Ovary (tissue), 9 donors: ENCODE measurements around the gene B3GALNT2. TPM values are rescaled to one million over a fixed set of nuclear protein-coding genes. Genes with fewer than 3 reads are reported as not detected.

Source experiments
- DNase-seq, 5 donors: peaks; one replicate each; pipeline ENCODE4 v3.0.0-alpha.2; 2019 to 2020
- H3K27ac ChIP-seq, 2 donors: fragments of 200-600 bp; one replicate each; pipeline versions ENCODE4 v1.5.1 to v1.8.0; 2019 to 2022
- H3K27me3 ChIP-seq: fragments of 200-600 bp; one replicate; pipeline ENCODE4 v1.8.0; 2022
- H3K36me3 ChIP-seq: fragments of 200-600 bp; sonication (generic); one replicate; pipeline ENCODE4 v1.5.1; 2019
- H3K4me1 ChIP-seq: one replicate; pipeline ENCODE4 v1.8.1; 2013; ENCODE audit warnings: mild to moderate bottlenecking, moderate library complexity; ENCODE audit not compliant: insufficient read depth
- H3K4me3 ChIP-seq: fragments of 200-600 bp; sonication (generic); one replicate; pipeline ENCODE4 v1.5.1; 2017
- H3K9me3 ChIP-seq, 2 donors: fragments of 200-600 bp in 1 of 2; sonication (generic) in 1 of 2; one replicate each; pipeline versions ENCODE4 v1.5.1 to v1.8.1; 2013 to 2019; ENCODE audit warnings: mild to moderate bottlenecking in 1 of 2, moderate library complexity in 1 of 2
- EP300 ChIP-seq: sonication (generic); formaldehyde crosslinking; IDR thresholded peaks from one replicate; pipeline ENCODE4 v1.6.1; 2017; ENCODE audit warnings: antibody characterized with exemption
- POLR2A ChIP-seq: fragments of 450-650 bp; IDR thresholded peaks from one replicate; pipeline ENCODE4 v1.6.1; 2017; ENCODE audit warnings: antibody characterized with exemption, mild to moderate bottlenecking, moderate library complexity
- WGBS, 3 donors: extraction: QIAGEN DNeasy Blood & Tissue Kit in 1 of 3; methylation state at CpG; one replicate each; pipeline versions ENCODE4 v1.1.5 to v1.1.7; 2013 to 2017; 5-methylcytosine and 5-hydroxymethylcytosine counted together
- intact Hi-C, 4 donors: fragments of 100-400 bp; cut with DNase I; formaldehyde crosslinking; loops; one replicate each; pipeline versions ENCODE4 v1.11.0 to v1.15.1; 2022 to 2023
- polyA plus RNA-seq, 2 donors: library from polyadenylated mRNA; stranded (reverse); fragments of 200-250 nt in 1 of 2; fragments of 350-450 nt in 1 of 2; fragmentation: Illumina TruSeq in 1 of 2; extraction: RNeasy Lipid Tissue Mini Kit (QIAGEN cat#74804) in 1 of 2; gene quantifications; one replicate each; pipeline ENCODE4 v1.2.3, GENCODE V29; 2013 to 2014
- total RNA-seq, 7 donors: library from RNA; depleted of rRNA in 2 of 7; stranded (reverse); fragments of >200 nt in 2 of 7; fragmentation: NEBNext Ultra II Directional in 3 of 7; extraction: Animal tissue kit (Norgen Biotek cat#: 25700) in 3 of 7; gene quantifications; one replicate each; pipeline versions ENCODE4 v1.1.0 to v1.2.4, GENCODE V29; 2016 to 2023
- TF ChIP-seq, protein P1 (sequence below), 3 donors: fragments of 450-650 bp in 2 of 3; fragments of 200-600 bp in 1 of 3; IDR thresholded peaks; one replicate each; pipeline versions ENCODE4 v1.5.1 to v1.8.0; 2016 to 2022; ENCODE audit warnings: antibody characterized with exemption in 3 of 3, mild to moderate bottlenecking in 1 of 3
- donor health status: DM: no; HTN: no; CAD: no; lungs with moderate emphysema.
- donor health status: DM: no; HTN: no; CAD: no.
- donor health status: Bipolar disorder and iron deficiency.
- donor health status: DM: yes; HTN: yes; CAD: no.
- donor health status: DM: no; HTN: no; CAD: no.
- donor health status: DM: yes; HTN: yes; CAD: no.

The B3GALNT2 gene
- total and polyA plus RNA-seq, 9 donors, result 6.2 to 21.5 (median 18.0) TPM

DNA sequence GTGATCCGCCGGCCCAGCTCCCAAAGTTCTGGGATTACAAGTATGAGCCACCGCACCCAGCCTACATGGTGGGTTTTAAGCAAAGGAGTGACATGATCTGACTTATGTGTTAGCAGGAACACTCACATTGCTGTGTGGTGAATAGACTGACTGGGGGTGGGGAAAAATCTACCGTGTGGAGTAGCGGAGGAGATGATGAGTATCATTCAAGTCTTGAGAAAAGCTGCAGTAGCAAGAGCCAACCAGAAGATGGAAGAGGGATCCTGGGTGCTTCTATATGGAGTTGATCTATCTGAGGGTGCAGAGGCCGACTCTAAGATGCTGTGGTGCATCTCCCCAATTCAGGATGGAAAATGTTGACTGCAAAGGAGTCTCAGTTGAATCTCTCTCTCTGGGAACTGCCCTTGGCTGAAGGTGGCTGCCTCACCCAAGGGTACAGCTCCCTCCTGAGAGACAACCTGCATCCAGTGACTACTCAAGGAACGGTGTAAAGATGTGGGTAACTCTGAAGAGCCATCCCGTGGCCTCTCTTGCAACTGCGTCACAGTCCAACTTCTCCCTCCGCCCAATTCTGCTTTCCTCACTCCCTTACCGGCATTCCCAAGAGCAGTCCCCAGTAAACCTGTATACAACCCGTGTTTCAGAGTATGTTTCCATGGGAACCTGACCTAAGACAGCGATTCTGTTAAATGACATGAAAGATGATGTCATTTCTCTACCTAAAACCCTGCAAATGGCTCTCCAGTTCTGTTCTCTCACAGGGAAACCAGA is 7.4 kb upstream of the B3GALNT2 start:
- Histone ChIP-seq H3K27me3 (no peaks in the 10 kb centered on the region), H3K9me3 (no peaks in the 10 kb centered on the region), H3K4me3 (no peak overlapping the region), H3K4me1 (no peaks in the 10 kb centered on the region), H3K36me3 (no peaks in the 10 kb centered on the region), H3K27ac (no peak overlapping the region)
- DNase-seq, result no peak
- TF ChIP-seq POLR2A (no peak), EP300 (no peak)
- TF ChIP-seq, protein P1, sequence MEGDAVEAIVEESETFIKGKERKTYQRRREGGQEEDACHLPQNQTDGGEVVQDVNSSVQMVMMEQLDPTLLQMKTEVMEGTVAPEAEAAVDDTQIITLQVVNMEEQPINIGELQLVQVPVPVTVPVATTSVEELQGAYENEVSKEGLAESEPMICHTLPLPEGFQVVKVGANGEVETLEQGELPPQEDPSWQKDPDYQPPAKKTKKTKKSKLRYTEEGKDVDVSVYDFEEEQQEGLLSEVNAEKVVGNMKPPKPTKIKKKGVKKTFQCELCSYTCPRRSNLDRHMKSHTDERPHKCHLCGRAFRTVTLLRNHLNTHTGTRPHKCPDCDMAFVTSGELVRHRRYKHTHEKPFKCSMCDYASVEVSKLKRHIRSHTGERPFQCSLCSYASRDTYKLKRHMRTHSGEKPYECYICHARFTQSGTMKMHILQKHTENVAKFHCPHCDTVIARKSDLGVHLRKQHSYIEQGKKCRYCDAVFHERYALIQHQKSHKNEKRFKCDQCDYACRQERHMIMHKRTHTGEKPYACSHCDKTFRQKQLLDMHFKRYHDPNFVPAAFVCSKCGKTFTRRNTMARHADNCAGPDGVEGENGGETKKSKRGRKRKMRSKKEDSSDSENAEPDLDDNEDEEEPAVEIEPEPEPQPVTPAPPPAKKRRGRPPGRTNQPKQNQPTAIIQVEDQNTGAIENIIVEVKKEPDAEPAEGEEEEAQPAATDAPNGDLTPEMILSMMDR (IDR thresholded peaks at IDR 0.05), result no peak
- intact Hi-C loops, result loop anchor here in 2 of 4 donors (10.0 kb wide), 2 partner anchors 273 to 453 kb away; no protein-coding TSS in a partner anchor
- 63 to 71% (median 67%) methylated on average over 13 of the region's 13 CpGs for WGBS, 3 donors

DNA sequence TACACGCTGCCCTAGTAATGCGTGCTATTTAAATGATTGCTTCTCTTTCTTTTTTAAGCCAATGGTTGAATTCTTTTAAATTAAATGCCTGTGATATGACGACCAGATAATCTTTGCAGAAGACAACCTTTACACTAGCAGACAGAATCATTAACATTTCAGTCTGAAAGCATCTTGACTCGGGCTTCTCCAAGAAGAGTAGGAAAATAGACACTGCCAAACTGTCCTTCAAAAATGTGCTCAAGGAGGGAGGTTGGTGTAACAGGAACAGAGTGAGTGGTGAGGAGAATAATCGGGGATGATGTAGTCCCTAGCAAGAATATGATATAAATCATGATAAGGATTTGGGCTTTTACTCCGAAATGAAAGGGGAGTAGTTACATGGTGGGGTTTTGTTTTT is 6.6 kb upstream of the B3GALNT2 start:
- 55 to 62% (median 58%) methylated on average over 6 of the region's 6 CpGs for WGBS, 3 donors
- Histone ChIP-seq H3K9me3 (no peaks in the 10 kb centered on the region), H3K4me3 (no peak overlapping the region), H3K4me1 (no peaks in the 10 kb centered on the region), H3K27me3 (no peaks in the 10 kb centered on the region), H3K27ac (no peak overlapping the region), H3K36me3 (no peaks in the 10 kb centered on the region)
- TF ChIP-seq EP300 (no peak), POLR2A (no peak)
- TF ChIP-seq, protein P1 (IDR thresholded peaks at IDR 0.05), result no peak
- no peak for DNase-seq
- intact Hi-C loops, result loop anchor here in 2 of 4 donors (10.0 kb wide), 2 partner anchors 274 to 454 kb away; no protein-coding TSS in a partner anchor

DNA sequence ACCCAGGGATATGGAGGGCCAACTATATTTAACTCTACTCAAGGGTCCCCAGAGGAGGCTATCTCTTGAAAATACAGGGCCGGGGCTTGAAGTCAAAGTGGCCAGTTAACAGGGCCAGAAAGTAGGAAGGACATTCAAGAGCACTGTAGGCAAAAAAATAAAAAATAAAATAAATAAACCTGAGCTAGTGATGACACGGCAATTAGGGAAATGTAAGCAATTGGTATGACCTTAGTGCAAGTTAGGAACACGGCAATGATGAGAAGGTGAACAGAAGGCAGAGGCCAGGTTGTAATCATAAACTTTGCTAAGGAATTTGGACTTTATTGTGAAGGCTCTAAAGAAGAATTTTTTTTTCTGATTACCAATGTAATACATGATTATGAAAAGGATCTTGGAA is 3.4 kb upstream of the B3GALNT2 start:
- intact Hi-C loops, result no loop called here
- H3K4me3 ChIP-seq, result no peak overlapping the region
- H3K4me1 ChIP-seq, result peaks cover 2% of the 10 kb centered on the region
- DNase-seq, result no peak
- H3K27ac ChIP-seq, result no peak overlapping the region
- WGBS, 3 donors, result 68 to 72% (median 71%) methylated on average over 3 of the region's 3 CpGs
- H3K9me3 ChIP-seq, result no peaks in the 10 kb centered on the region
- TF ChIP-seq, protein P1 (IDR thresholded peaks at IDR 0.05), result no peak
- no peak for TF ChIP-seq POLR2A
- TF ChIP-seq EP300, result no peak
- H3K36me3 ChIP-seq, result no peaks in the 10 kb centered on the region
- no peaks in the 10 kb centered on the region for H3K27me3 ChIP-seq

DNA sequence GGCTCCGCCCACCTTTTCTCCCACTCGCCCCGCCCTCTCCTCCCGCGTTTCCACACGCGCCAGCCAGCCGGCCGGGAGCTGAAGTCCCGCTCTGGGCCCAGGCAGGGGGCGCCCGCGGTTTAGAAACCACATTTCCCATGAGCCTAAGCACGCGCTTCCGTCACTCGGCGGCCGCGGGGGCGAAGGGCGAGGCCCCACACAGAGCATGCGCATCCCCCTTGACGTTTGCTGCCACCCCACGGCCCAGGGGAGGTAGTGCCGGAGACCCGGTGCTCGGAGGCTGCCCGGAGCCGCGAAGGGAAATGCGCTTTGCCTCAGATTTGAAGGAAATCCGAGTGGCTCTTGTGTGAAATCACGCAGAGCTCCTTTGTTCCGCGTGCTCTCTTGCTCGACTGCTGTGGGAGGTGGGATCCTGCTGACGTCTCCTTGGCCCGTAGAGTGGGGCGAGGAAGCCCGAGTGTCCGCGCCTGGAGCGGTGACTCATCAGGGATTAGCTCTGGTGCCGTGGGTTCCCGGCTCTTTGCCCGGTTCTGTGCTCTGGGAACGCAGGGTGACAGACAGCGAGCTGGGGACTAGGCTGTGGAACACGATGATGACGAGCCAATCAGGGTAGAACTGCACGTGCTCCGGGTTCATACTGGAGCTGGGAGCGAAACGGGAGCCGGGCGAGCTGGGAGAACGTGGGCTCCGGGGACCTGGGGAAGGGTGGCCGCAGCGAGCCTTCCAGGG is 406 bp upstream of the B3GALNT2 start:
- Histone ChIP-seq H3K36me3 (no peaks in the 10 kb centered on the region), H3K9me3 (no peaks in the 10 kb centered on the region), H3K27me3 (no peaks in the 10 kb centered on the region), H3K27ac (peak overlapping the region; percentile 89 to 95), H3K4me3 (peak overlapping the region; percentile 93), H3K4me1 (peaks cover 4% of the 10 kb centered on the region)
- WGBS, 3 donors, result 0% methylated on average over 26 to 61 of the region's 61 CpGs
- TF ChIP-seq EP300 (peak; percentile 2), POLR2A (peak; percentile 86)
- TF ChIP-seq, protein P1 (IDR thresholded peaks at IDR 0.05), result peak; percentile 94 to 99 (median 99)
- peak; percentile 99 to 100 (median 100) for DNase-seq
- intact Hi-C loops, result loop anchor here in 1 of 4 donors (5.0 kb wide), 1 partner anchor 237 kb away; no protein-coding TSS in a partner anchor
